ENCODE measurements around the gene ADGRV1. TPM values are rescaled to one million over a fixed set of nuclear protein-coding genes. Genes with fewer than 3 reads are reported as not detected.

The ADGRV1 gene
- total RNA-seq, 1 donor from 2014 or later, result 0.13 TPM

- Mint-ChIP-seq H3K27me3 (no peaks in the 10 kb centered on the region), H3K4me1 (no peaks in the 10 kb centered on the region), H3K4me3 (no peak overlapping the region), H3K36me3 (ENCODE audit: low read depth) (no peaks in the 10 kb centered on the region), H3K27ac (no peak overlapping the region), H3K9me3 (no peaks in the 10 kb centered on the region)
- POLR2A ChIA-PET, result no interaction called here
- CTCF ChIA-PET, result no interaction called here
- intact Hi-C loops (cut with micrococcal nuclease), result no loop called here
- no peak for DNase-seq
- no peak for ATAC-seq (ENCODE audit: low read depth)
- TF ChIP-seq CTCF (IDR thresholded peaks at IDR 0.05), result no peak
Measured at GRCh38 chr5:90638878-90639277, 80.3 kb downstream of the ADGRV1 start.

- no peak overlapping the region for H3K4me3 Mint-ChIP-seq
- H3K4me1 Mint-ChIP-seq, result no peaks in the 10 kb centered on the region
- ATAC-seq (ENCODE audit: low read depth) (no peak), DNase-seq (no peak)
- POLR2A ChIA-PET, result no interaction called here
- H3K27ac Mint-ChIP-seq, result no peak overlapping the region
- no peaks in the 10 kb centered on the region for H3K36me3 Mint-ChIP-seq (ENCODE audit: low read depth)
- intact Hi-C loops (cut with micrococcal nuclease), result no loop called here
- TF ChIP-seq CTCF (IDR thresholded peaks at IDR 0.05), result no peak
- H3K27me3 Mint-ChIP-seq, result no peaks in the 10 kb centered on the region
- CTCF ChIA-PET, result no interaction called here
- H3K9me3 Mint-ChIP-seq, result no peaks in the 10 kb centered on the region
Measured at GRCh38 chr5:90640484-90641059, 82.0 kb downstream of the ADGRV1 start.

GRCh38 chr5:90641528-90641927 lies 82.9 kb downstream of the ADGRV1 start:
- Mint-ChIP-seq H3K36me3 (ENCODE audit: low read depth) (no peaks in the 10 kb centered on the region), H3K27me3 (no peaks in the 10 kb centered on the region), H3K4me1 (no peaks in the 10 kb centered on the region), H3K27ac (no peak overlapping the region), H3K4me3 (no peak overlapping the region), H3K9me3 (no peaks in the 10 kb centered on the region)
- no peak for TF ChIP-seq CTCF (IDR thresholded peaks at IDR 0.05)
- POLR2A ChIA-PET, result no interaction called here
- ATAC-seq (ENCODE audit: low read depth) (no peak), DNase-seq (no peak)
- intact Hi-C loops (cut with micrococcal nuclease), result no loop called here
- CTCF ChIA-PET, result no interaction called here

GRCh38 chr5:90642706-90643229 lies 84.2 kb downstream of the ADGRV1 start:
- no peaks in the 10 kb centered on the region for H3K36me3 Mint-ChIP-seq (ENCODE audit: low read depth)
- no peak for TF ChIP-seq CTCF (IDR thresholded peaks at IDR 0.05)
- intact Hi-C loops (cut with micrococcal nuclease), result no loop called here
- no peak for ATAC-seq (ENCODE audit: low read depth)
- no peaks in the 10 kb centered on the region for H3K9me3 Mint-ChIP-seq
- H3K4me1 Mint-ChIP-seq, result no peaks in the 10 kb centered on the region
- H3K27ac Mint-ChIP-seq, result no peak overlapping the region
- CTCF ChIA-PET, result no interaction called here
- H3K27me3 Mint-ChIP-seq, result no peaks in the 10 kb centered on the region
- POLR2A ChIA-PET, result no interaction called here
- DNase-seq, result no peak
- H3K4me3 Mint-ChIP-seq, result no peak overlapping the region

- DNase-seq (no peak), ATAC-seq (ENCODE audit: low read depth) (no peak)
- Mint-ChIP-seq H3K27me3 (no peaks in the 10 kb centered on the region), H3K27ac (no peak overlapping the region), H3K9me3 (no peaks in the 10 kb centered on the region), H3K4me3 (no peak overlapping the region), H3K4me1 (no peaks in the 10 kb centered on the region), H3K36me3 (ENCODE audit: low read depth) (no peaks in the 10 kb centered on the region)
- TF ChIP-seq CTCF (IDR thresholded peaks at IDR 0.05), result no peak
- ChIA-PET CTCF (no interaction called here), POLR2A (no interaction called here)
- intact Hi-C loops (cut with micrococcal nuclease), result no loop called here
Measured at GRCh38 chr5:90644132-90644531, 85.5 kb downstream of the ADGRV1 start.

Measured in activated B cell treated with CpG ODN at 0.5 μM for 24 hours (primary cell).